Globus pallidus (tissue), 1 donor: ENCODE results near the gene ARHGAP42.

ENCODE experiments used
- DNase-seq: peaks from one replicate; pipeline ENCODE4 v3.0.0-alpha.2; 2015; ENCODE audit warnings: low spot score

Gene ARHGAP42

GRCh38 chr11:100759106-100759505 is 72.0 kb downstream of the ARHGAP42 start:
- DNase-seq, result no peak

DNA sequence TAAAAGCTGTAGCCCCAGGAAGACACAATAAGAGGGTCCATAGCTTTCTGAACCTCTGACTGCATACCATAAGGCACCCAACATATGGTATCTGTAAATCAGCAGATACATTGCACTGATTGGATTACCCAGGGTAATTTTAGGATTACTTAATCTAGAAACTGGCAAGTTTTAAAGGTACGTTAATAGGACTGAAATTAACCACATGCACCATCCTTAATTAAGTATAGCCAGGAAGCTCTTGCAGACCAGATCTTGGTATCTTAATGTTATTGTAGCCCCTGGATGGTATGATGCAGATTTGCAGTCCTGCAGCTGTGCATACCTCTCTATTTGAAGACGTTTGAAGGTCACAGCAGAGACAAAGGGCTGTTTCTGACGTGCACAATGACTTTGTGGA is 72.8 kb downstream of the ARHGAP42 start:
- no peak for DNase-seq

DNA sequence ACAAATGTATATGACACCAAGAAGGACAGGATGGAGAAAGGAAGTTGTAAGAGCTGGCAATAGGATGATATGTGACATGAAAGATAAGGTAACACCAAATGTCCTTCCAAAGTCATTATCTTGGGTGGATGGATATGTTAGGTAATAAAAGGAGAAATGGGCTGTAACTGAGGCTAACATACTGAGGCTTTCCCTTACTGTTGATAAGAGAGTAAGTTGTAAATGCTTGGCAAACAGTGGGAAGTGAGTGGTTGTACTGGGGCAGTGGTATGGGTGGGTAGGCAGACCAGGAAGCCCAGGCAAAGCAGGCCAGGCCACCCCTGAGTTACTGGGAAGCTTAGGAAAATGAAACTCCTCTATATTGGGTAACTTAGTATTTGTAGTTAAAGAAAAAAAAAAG is 73.7 kb downstream of the ARHGAP42 start:
- no peak for DNase-seq

DNA sequence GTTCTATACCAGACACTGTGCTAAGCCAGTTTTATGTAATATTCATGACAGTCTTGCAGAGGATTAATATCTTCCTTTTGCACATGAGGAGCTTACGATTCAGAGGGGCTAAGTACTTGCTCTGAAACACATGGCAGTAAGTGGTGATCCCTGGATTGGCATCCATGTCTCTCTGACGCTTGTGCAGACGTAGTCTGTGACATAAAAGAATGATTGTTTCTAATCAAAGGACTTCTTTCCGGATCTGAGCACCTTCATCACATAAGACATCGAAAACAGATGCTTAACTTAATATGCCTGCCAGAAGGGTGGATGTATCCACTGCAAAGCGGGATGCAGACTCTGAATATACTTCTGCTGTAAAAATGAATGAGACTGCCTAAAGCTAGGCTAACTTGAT is 74.8 kb downstream of the ARHGAP42 start:
- no peak for DNase-seq

DNA sequence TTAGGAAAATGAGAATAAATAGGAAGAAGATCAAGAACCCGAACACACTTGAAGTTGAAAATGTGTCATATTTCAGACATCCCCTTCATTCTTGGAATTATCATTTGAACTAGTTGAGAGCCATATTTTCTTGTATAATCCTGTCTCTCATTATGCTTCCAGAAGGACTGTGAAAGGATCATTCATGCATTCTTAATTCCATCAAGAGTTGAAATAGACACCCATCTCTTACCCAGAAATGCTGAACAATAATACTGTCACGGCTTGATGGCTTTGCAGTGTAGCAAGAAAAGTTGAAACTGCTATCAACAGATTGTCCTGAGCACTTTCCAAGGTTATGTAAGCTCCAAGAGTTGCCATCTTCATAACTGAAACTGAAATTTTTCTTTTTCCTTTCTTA is 79.7 kb downstream of the ARHGAP42 start:
- no peak for DNase-seq

DNA sequence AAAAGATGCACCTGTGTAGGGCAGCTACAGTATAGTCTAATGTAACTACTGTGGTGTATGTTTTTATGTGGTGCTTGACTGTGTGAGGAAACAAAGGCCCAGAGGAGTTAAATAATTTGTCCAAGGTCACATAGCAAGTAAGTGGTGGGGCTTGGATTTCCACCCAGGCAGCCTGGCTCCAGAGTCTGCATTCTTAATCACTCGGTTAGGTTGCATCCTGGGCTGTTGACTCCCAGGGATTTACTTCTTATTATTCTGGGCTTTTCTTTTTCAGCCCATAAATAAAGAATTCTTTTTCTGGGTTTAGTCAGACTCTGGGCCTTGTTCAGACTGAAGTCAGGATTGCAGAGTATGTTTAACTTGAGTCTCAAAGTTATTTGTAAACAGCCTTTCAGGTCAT is 82.1 kb downstream of the ARHGAP42 start:
- DNase-seq, result peak; percentile 11

DNA sequence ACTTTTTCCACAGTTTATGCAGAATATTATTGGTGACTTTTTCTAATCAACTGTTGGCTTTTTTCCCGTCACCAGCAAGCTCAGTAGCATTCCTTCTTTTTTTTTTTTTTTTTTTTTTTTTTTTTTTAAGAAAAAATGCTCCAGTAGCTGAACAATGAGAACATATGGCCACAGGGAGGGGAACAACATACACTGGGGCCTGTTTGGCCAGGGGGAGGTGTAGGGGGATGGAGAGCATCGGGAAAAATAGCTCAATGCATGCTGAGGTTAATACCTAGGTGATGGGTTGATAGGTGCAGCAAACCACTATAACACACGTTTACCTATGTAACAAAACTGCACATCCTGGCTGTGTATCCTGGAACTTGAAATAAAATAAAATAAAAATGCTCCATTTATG is 82.5 kb downstream of the ARHGAP42 start:
- no peak for DNase-seq

DNA sequence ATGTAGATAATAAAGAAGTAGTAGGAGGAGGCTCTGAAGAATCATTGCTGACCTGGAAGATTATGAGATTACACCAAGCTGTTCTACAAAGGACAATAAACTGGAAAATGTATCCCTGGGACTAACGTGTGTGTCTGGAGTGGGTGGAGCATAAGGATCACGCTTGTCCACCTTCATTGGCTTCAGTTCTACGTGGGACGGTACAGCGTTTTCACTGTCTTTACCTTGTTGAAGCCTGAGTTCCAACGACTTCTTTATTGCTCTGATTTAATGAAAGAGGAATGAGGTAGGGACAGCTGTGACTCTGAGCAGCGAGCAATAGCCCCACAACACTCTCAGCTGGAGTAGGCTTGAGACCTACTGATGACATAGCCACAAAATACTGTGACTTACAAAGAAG is 87.0 kb downstream of the ARHGAP42 start:
- DNase-seq, result no peak

- no peak for DNase-seq
Measured at GRCh38 chr11:100774859-100775258, 87.8 kb downstream of the ARHGAP42 start.

GRCh38 chr11:100776212-100776896 is 89.3 kb downstream of the ARHGAP42 start:
- DNase-seq, result no peak

- DNase-seq, result no peak
Measured at GRCh38 chr11:100777103-100777502, 90.0 kb downstream of the ARHGAP42 start.

DNA sequence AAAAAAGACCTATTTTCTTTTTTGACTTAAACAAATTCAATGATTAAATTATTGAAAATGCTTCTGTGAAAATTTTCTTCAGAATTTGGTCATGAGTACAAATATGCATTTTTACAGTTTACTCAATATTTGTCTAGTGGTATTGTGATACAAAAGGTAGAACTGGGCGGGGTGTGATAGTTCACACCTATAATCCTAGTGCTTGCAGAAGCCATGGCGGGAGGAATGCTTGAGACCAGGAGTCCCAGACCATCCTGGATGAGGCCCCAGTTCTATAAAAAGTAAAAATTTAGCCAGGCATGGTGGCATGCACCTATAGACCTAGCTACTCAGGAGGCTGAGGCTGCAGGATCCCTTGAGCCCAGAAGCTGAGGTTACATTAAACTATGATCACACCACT is 90.6 kb downstream of the ARHGAP42 start:
- no peak for DNase-seq

DNA sequence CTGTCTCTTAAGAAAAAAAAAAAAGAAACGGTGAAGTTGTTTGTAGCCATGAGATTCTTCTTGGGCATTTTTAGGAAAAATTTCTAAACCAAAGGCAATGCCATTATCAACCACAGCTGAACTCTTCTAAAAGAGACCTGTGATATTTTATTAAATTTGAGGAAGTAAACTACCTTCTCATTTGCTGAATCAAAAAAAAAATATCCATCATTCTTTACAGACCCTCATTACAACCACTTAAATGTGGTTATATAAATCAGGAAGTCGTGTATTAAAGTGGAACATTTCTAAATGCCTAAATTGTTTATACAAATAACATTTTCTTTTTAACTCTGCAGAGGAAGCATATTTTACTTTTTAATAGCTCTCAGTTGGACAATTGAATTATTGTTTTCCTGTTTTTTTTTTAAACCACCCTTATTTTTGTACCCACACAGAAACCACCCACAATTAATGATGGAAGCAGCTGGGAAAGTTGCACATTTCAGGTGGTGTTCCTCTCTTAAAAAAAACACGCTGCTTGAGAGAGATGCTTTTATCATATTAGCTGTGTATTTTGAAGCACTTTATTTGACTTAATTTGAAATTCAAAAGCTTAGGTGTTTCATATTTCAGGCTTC is 91.2 kb downstream of the ARHGAP42 start:
- DNase-seq, result no peak

- DNase-seq, result no peak
Measured at GRCh38 chr11:100780470-100780869, 93.4 kb downstream of the ARHGAP42 start.

- DNase-seq, result no peak
Measured at GRCh38 chr11:100785148-100785983, 98.3 kb downstream of the ARHGAP42 start.

- DNase-seq, result no peak
Measured at GRCh38 chr11:100788561-100789295, 101.6 kb downstream of the ARHGAP42 start.

DNA sequence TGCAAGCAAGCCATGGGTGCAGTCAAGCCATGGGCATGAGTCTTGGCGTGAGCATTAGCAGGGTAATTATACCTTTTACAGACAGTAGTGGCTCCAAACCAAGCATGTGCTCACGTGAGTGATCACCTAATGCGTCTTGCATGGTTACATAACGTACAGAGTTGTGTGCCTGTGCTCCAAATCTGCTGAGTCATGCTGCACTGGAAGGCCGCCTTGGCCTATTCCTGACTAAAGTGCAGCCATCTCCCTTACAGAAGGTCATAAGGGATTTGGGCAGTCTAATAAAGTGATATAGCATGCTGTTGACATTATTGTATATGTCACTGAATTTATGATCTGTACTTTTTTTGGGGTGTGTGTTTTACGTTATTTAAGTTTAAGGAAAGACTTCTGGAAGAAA is 102.4 kb downstream of the ARHGAP42 start:
- DNase-seq, result no peak

DNA sequence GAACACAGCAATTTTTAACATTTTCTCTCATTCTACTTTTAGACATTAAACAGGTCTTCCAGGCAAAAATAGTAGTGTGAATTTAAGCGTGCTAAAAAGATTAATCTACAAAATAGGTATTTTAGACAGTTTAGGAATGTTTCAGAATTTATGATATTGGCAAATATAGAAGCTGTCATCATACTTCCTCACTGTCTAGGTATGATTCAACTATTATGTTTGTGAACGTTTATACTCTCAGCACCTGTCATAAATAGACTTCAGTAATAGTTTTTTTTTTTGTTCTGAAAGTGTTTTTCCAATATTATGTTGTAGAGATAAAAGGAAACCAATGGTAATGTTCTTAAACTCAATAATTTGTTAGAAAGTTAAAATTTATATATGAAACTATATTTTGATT is 103.0 kb downstream of the ARHGAP42 start:
- DNase-seq, result no peak

DNA sequence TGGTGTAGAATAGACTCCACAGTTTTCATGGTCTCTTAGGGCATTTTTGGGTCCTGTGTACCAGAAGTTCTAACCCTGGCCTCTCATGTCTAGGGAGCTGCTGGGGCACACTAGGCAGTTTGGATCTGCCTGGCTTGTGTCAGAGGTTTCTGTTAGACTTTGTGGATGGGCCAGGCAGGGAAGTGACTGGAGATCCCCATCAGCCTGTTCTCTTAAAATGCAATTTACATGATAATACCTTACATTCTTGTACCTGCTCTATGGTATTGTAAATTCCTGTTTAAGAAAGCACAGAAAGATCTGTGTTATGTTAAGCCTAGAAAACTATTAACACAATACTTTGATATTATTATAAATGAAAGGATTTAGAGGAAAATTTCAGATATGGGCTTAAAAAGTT is 104.0 kb downstream of the ARHGAP42 start:
- DNase-seq, result no peak

- no peak for DNase-seq
Measured at GRCh38 chr11:100791860-100792259, 104.8 kb downstream of the ARHGAP42 start.

DNA sequence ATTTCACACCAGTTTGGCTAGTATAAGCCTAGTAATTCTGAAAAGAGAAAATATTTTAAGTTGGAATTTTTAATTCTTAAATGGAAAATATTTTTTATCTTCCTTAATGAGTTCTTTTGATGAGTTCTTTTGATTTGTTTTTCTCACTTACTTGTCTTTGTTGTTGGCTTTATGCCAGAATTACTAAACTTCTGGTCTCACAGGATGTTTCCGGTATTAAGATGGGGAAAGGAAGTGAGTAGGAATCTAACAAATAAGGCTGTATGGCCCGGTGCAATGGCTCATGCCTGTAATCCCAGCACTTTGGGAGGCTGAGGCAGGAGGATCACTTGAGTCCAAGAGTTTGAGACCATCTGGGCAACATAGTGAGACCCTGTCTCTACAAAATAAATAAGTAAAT is 106.4 kb downstream of the ARHGAP42 start:
- no peak for DNase-seq

DNA sequence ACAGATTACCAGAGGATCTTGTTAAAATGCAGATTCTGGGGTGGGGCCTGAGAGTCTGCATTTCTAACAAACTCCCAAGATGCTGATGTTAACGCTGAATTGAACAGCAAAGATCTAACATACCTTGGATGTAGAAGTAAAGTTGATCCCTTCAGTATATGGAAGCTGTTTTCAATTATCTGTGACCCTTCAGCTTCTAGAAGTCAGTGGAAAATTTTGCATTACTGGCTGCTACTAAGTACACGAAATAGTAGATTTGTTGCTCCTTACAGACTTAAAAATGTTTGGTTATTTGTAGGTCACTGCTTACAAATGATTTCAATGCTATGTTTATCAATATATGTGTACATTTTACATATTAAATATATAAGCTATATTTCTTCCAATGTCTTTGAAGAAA is 107.4 kb downstream of the ARHGAP42 start:
- no peak for DNase-seq

DNA sequence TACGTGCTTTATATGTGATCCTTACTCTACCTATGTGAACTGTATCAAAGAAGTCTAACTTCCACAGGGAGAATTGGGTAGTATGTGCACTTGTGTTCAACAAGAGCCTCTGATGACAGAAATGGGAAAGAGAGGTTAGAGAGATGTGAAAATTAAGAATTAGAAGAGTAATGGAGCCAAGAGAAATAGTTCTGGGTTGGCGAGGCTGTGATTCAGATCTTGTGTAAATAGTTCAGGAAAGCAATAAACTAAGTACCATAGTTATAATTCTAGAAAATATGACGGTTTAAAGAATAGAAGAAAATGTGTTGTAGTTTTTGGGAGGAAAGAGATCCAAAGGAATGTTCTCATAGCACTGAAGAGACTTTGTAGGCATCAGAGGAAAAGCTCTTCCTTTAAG is 112.4 kb downstream of the ARHGAP42 start:
- no peak for DNase-seq
